AG10803 (cell line): ENCODE data around the gene SSH2.

Experiments used
- DNase-seq: peaks from one replicate; pipeline ENCODE4 v3.0.0; 2010; ENCODE audit warnings: low read depth
- H3K4me3 ChIP-seq: 2 replicates; pipeline ENCODE4 v1.5.1; 2011; ENCODE audit warnings: mild to moderate bottlenecking, low read length, control low read depth
- CTCF ChIP-seq: conservative IDR thresholded peaks from 2 replicates; pipeline ENCODE4 v1.5.1; 2011; ENCODE audit warnings: mild to moderate bottlenecking, low read length, control low read depth, inconsistent platforms

Gene SSH2

GRCh38 chr17:29667969-29668368 is 262.1 kb downstream of the SSH2 start:
- no peak for TF ChIP-seq CTCF
- no peak for DNase-seq
- H3K4me3 ChIP-seq: no peak overlapping the region

- no peak for DNase-seq
- H3K4me3 ChIP-seq: no peak overlapping the region
- no peak for TF ChIP-seq CTCF
Observed at GRCh38 chr17:29665481-29665810, 264.6 kb downstream of the SSH2 start.

GRCh38 chr17:29664743-29665480 is 265.1 kb downstream of the SSH2 start:
- H3K4me3 ChIP-seq: no peak overlapping the region
- DNase-seq: peak; percentile 63
- TF ChIP-seq CTCF: no peak

DNA sequence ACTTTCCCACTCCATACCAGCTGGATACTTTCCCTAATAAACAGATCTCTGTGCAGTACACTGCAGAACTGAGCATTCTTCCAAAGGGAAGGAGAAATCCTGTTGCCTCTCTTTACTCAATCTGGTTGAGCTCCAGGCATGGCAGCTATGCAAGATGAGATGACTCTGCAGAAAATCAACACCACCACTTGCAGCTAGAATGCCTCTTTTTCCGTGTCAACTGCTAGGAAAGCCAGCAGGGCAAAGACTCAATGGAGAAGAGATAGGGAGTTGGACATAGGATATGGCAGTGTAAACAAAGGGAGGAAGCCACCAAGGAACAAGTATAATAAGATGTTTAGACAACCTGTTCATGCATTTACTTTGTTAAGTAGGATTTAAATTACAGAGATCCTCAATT is 266.9 kb downstream of the SSH2 start:
- DNase-seq: peak; percentile 65
- H3K4me3 ChIP-seq: no peak overlapping the region
- no peak for TF ChIP-seq CTCF

DNA sequence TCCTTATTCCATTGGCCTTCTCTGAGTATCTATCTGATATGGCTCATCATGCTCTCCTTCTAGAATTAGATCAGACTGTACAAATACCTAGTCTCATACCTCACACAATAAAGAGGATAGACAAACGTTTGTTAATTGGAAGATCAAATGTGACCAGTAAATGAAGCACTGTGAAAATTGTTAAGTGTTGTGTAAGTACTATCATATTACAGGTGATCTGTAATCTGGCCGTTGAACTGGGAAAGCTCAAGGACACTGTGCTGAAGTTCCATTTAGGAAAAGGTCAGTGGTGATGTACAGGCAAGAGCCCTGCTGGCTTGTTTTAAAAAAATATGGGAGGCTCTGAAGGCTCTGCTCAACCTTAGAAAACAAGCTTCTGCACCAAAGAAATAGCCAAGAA is 268.8 kb downstream of the SSH2 start:
- TF ChIP-seq CTCF: no peak
- no peak for DNase-seq
- H3K4me3 ChIP-seq: no peak overlapping the region

DNA sequence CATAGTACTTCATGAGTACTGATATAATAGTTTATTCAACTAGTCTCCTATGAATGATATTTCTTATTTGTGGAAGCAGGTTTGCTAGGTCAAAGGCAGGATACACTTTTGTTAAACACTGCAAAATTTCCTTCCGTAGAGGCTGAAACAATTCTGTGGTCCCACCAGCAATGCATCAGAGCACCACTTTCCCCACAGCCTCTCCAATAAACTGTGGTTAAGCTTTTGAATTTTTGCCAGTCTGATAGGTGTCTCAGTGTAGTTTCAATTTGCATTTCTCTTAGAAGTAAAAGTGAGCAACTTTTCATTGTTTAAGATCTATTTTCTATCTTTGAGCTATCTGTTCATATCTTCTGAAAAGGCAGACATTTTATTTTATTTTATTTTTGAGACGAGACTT is 270.9 kb downstream of the SSH2 start:
- H3K4me3 ChIP-seq: no peak overlapping the region
- no peak for TF ChIP-seq CTCF
- no peak for DNase-seq

DNA sequence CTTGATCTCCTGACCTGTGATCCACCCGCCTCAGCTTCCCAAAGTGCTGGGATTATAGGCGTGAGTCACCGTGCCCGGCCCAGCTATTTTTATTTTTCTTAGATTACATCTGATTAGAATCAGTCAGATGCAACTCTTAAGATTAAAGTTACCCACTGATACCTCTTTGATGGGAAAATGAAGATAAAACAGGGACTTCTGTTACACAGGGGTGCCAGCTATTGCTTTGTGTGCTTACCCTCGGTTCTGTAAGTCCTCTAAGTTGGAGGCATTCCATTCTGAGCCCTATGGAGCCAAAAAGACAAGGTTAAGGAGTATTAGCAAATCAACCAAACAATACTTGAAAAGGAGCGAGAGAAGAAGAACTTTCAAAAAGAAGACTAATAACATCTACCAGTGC is 274.7 kb downstream of the SSH2 start:
- no peak overlapping the region for H3K4me3 ChIP-seq
- DNase-seq: no peak
- TF ChIP-seq CTCF: no peak
